HEK293 (cell line): Measurements from ENCODE around the gene CACNA1C.

ENCODE experiments used
- CTCF ChIP-seq: fragments of 450-650 bp; formaldehyde crosslinking; IDR thresholded peaks from 2 replicates; pipeline ENCODE4 v1.5.1; 2016; ENCODE audit warnings: missing biosample characterization, missing genetic modification characterization
- HOXC10 ChIP-seq: sonication (generic); formaldehyde crosslinking; IDR thresholded peaks from 2 replicates; pipeline ENCODE4 v1.8.1; 2023; ENCODE audit warnings: mild to moderate bottlenecking, missing genetic modification reagents

DNA sequence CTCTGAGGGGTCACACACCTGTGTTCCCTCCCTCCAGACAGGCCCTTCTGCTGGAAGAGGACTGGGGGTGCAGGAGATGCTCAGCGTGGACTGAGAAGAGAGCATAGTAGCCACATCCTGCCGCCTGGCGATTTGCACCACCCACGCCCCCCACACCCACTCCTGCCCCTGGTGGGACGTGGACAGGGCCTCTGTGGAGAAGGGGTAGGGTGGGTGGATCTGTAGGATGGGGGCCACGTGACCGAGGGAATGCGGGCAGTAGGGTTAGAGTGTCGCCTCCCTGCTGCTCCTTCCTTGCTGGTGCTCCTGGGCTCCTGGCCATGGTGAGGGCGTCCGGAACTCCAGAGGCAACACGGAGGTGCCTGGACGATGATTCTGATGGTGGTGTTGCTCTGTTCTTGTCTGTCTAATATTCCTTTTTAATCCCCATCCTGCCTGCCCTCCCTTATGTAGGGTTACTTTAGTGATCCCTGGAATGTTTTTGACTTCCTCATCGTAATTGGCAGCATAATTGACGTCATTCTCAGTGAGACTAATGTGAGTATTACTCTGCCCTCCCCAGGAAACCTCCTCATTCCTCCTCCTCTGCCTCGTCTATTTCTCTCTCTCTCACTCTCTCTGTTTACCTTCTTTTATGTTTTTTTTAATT is 580.5 kb downstream of the CACNA1C start:
- no peak for TF ChIP-seq CTCF
- no peak for TF ChIP-seq HOXC10 (CRISPR knock-in tag)
